ENCODE data around the gene N4BP3.
"Not testable (repeated sequence)": the region's sequence is repeated elsewhere in the genome, so short reads cannot be mapped to it uniquely, and the experiment has no call there.

The N4BP3 gene

GRCh38 chr5:178113141-178113787 lies at the start of gene N4BP3:
N4BP3 (plus strand) TSS chr5:178113532; CDS start chr5:178119584, 6,052 bp downstream.
- peak; percentile 54 to 75 for DNase-seq

GRCh38 chr5:178067755-178068154 lies 45.6 kb upstream of the N4BP3 start:
- DNase-seq, result no peak

GRCh38 chr5:178068293-178068692 lies 45.0 kb upstream of the N4BP3 start:
- peak in 1 of 2 experiments; percentile 1 for DNase-seq

GRCh38 chr5:178069909-178070308 lies 43.4 kb upstream of the N4BP3 start:
- no peak for DNase-seq

- DNase-seq, result no peak
Measured at GRCh38 chr5:178071108-178071507, 42.2 kb upstream of the N4BP3 start.

- DNase-seq, result no peak
Measured at GRCh38 chr5:178072749-178073148, 40.6 kb upstream of the N4BP3 start.

GRCh38 chr5:178074266-178074952 lies 38.9 kb upstream of the N4BP3 start:
- no peak for DNase-seq

- not testable (repeated sequence) for DNase-seq
Measured at GRCh38 chr5:178076965-178077364, 36.4 kb upstream of the N4BP3 start.

GRCh38 chr5:178077751-178078150 lies 35.6 kb upstream of the N4BP3 start:
- no peak for DNase-seq

- DNase-seq, result no peak
Measured at GRCh38 chr5:178078197-178079010, 34.9 kb upstream of the N4BP3 start.

GRCh38 chr5:178080056-178080455 lies 33.3 kb upstream of the N4BP3 start:
- DNase-seq, result no peak

GRCh38 chr5:178080618-178081410 lies 32.5 kb upstream of the N4BP3 start:
- DNase-seq, result no peak

GRCh38 chr5:178081571-178082243 lies 31.6 kb upstream of the N4BP3 start:
- DNase-seq, result no peak

GRCh38 chr5:178083922-178084321 lies 29.4 kb upstream of the N4BP3 start:
- DNase-seq, result no peak

GRCh38 chr5:178085316-178085715 lies 28.0 kb upstream of the N4BP3 start:
- no peak for DNase-seq

GRCh38 chr5:178086266-178086665 lies 27.1 kb upstream of the N4BP3 start:
- DNase-seq, result no peak

GRCh38 chr5:178087199-178087598 lies 26.1 kb upstream of the N4BP3 start:
- not testable (repeated sequence) for DNase-seq

- DNase-seq, result no peak
Measured at GRCh38 chr5:178090856-178091255, 22.5 kb upstream of the N4BP3 start.

- DNase-seq, result no peak
Measured at GRCh38 chr5:178093134-178093533, 20.2 kb upstream of the N4BP3 start.

GRCh38 chr5:178094345-178094744 lies 19.0 kb upstream of the N4BP3 start:
- DNase-seq, result no peak

GRCh38 chr5:178098685-178099084 lies 14.6 kb upstream of the N4BP3 start:
- DNase-seq, result no peak

- DNase-seq, result no peak
Measured at GRCh38 chr5:178103612-178104011, 9.7 kb upstream of the N4BP3 start.

All from NCI-H1930 (cell line).